Mucosa of rectum (tissue), 2 donors: ENCODE results near the gene BCL2L11.

Experiments
- H3K27ac ChIP-seq, 2 donors: one replicate each; pipeline ENCODE4 v1.7.0; 2013; ENCODE audit warnings: inconsistent platforms in 2 of 2, low read depth in 2 of 2, low read length in 2 of 2
- H3K27me3 ChIP-seq, 2 donors: one replicate each; pipeline ENCODE4 v1.7.0; 2013; ENCODE audit warnings: low read length in 2 of 2; ENCODE audit not compliant: control insufficient read depth in 2 of 2, insufficient read depth in 2 of 2
- H3K36me3 ChIP-seq, 2 donors: one replicate each; pipeline ENCODE4 v1.7.0; 2013; ENCODE audit warnings: low read length in 2 of 2; ENCODE audit not compliant: control insufficient read depth in 2 of 2, insufficient read depth in 2 of 2
- H3K4me1 ChIP-seq, 2 donors: one replicate each; pipeline ENCODE4 v1.7.0; 2013; ENCODE audit warnings: low read length in 2 of 2, mild to moderate bottlenecking in 1 of 2; ENCODE audit not compliant: control insufficient read depth in 2 of 2, insufficient read depth in 2 of 2
- H3K4me3 ChIP-seq, 2 donors: one replicate each; pipeline ENCODE4 v1.7.0; 2013; ENCODE audit warnings: low read length in 2 of 2
- H3K9ac ChIP-seq, 2 donors: one replicate each; pipeline ENCODE4 v1.7.0; 2013; ENCODE audit warnings: low read length in 2 of 2, low read depth in 1 of 2, mild to moderate bottlenecking in 1 of 2
- H3K9me3 ChIP-seq, 2 donors: one replicate each; pipeline ENCODE4 v1.7.0; 2013; ENCODE audit warnings: low read length in 2 of 2; ENCODE audit not compliant: control insufficient read depth in 2 of 2
- donor health status: healthy.
- donor health status: Normal muscosa, but diverticular disease.

The BCL2L11 gene

DNA sequence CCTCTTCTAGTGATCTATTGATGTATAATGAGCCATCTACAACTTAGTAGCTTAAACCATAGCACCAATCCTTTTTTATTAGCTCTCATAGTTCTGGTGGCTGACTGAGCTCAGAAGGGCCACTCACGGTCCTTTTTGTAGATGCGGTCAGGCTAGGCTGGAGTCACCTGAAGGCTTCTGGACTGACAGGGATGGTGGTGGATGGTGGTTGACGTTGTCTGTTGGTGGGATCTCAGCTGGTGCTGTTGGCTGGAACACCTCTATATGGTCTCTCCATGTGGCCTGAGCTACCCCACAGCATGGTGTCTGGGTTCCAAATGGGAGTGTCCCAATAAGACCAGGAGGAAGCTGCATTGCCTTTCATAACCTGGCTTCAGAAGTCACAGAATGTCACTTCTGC lies 68.0 kb downstream of the BCL2L11 start:
- no peak overlapping the region for H3K9ac ChIP-seq
- no peaks in the 10 kb centered on the region for H3K36me3 ChIP-seq

DNA sequence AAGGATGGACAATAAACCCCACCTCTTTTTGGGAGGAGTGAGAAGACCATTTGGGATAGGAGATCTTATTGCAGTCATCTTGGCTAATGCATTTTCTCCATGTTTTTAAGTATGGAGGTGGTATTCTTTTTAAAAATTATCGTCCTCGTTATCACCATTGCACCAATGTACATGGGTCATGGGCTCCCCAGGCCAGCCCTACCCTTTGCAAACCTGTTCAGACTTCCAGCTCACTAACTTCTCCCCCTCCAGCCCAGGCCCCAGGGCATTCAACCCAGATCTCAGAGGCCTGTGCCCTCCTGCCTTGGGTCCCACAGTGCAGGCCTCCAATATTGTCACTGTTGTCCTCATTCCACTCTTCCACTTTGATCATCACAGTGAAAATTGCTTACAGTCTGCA lies 68.4 kb downstream of the BCL2L11 start:
- H3K36me3 ChIP-seq: no peaks in the 10 kb centered on the region
- no peaks in the 10 kb centered on the region for H3K9me3 ChIP-seq
- no peaks in the 10 kb centered on the region for H3K27me3 ChIP-seq
- no peak overlapping the region for H3K9ac ChIP-seq
- H3K4me1 ChIP-seq: peaks cover 11 to 22% of the 10 kb centered on the region in 2 donors
- no peak overlapping the region for H3K4me3 ChIP-seq
- H3K27ac ChIP-seq: no peak overlapping the region

More for the DNA sequence above, 68.0 kb downstream of the BCL2L11 start:
- no peaks in the 10 kb centered on the region for H3K27me3 ChIP-seq
- no peak overlapping the region for H3K27ac ChIP-seq
- no peaks in the 10 kb centered on the region for H3K9me3 ChIP-seq
- H3K4me1 ChIP-seq: peaks cover 15 to 25% of the 10 kb centered on the region in 2 donors
- no peak overlapping the region for H3K4me3 ChIP-seq

DNA sequence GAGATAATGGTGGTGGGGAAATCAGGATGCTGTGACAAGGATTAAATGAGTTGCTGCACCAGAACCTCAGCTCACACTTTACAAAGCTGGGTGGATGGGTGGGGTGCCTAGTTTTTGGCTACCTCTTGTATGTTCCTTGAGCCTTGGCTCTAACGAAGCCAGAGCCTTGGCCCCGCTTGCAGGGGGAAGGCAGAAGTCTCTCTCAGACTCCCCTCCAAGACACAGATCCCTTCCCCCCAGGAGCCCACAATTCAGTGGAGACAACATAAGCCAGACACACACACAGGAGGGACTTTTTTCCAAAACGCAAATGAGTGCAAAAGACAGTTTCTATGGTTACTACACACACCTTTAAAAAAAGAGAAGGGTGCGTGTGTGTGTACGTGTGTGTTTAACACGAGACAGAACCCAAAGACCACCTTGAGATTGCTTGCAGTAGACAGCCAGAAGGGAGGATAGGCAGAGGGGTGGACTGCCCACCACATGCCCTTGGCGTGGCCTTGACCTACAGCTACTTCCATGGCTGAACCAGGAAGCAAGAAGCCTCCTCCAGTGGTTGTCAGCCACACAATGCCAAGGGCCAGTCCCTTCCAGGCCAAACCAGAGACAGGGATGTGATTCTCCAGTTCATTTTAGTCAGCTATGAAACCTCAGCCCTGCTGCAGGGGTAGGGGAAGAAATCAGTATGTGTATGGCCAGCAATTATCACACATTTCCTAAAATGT lies 70.3 kb downstream of the BCL2L11 start:
- Histone ChIP-seq H3K4me3 (no peak overlapping the region), H3K4me1 (peaks cover 1 to 6% of the 10 kb centered on the region in 2 donors), H3K9ac (no peak overlapping the region), H3K27me3 (no peaks in the 10 kb centered on the region), H3K9me3 (no peaks in the 10 kb centered on the region), H3K27ac (no peak overlapping the region), H3K36me3 (no peaks in the 10 kb centered on the region)

DNA sequence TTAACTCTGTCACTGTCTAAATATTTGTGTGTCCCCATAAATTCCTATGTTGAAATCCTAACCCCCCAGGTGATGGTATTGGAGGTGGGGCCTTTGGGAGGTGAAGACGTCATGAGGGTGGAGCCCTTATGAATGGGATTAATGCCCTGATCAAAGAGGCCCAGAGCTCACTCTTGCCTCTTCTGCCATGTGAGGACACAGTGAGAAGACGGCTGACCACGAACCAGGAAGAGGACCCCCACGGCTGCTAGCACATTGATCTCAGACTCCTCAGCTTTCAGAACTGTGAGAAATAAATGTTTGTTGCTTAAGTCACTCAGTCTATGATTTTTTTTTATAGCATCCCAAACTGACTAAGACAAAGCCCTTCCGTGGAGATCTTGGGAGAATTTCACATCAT lies 71.2 kb downstream of the BCL2L11 start:
- H3K9me3 ChIP-seq: no peaks in the 10 kb centered on the region
- no peak overlapping the region for H3K4me3 ChIP-seq
- H3K27ac ChIP-seq: no peak overlapping the region
- no peaks in the 10 kb centered on the region for H3K36me3 ChIP-seq
- H3K9ac ChIP-seq: no peak overlapping the region
- no peaks in the 10 kb centered on the region for H3K27me3 ChIP-seq
- no peaks in the 10 kb centered on the region for H3K4me1 ChIP-seq

DNA sequence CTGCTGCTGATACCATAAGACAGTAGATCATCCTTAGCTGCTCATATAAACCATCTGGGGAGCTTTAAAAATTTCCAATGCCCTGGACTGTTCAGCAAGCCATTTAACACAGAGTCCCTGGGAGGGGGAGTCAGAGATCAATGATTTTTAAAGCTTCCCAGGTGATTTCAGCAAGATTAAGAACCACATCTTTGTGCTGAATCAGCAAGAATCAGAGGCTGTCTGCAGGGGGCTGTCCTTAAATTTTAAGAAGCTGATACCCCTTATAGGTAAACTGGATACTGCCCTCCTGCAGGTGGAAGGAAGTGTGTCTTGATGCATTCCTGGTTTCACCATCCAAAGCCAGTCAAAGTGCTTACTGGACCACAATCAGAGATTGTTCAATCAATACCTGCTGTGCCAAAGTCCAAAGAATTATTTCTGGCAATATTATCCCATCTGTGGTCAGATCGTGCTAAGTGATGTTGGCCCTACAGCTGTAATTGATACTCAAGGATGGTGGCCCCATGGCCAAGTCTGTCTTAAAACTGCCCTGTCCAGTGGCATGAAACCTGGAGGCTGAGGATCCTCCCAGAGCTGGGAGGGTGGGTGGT lies 72.2 kb downstream of the BCL2L11 start:
- Histone ChIP-seq H3K4me3 (no peak overlapping the region), H3K27me3 (no peaks in the 10 kb centered on the region), H3K9me3 (no peaks in the 10 kb centered on the region), H3K4me1 (no peaks in the 10 kb centered on the region), H3K36me3 (no peaks in the 10 kb centered on the region), H3K27ac (no peak overlapping the region), H3K9ac (no peak overlapping the region)

DNA sequence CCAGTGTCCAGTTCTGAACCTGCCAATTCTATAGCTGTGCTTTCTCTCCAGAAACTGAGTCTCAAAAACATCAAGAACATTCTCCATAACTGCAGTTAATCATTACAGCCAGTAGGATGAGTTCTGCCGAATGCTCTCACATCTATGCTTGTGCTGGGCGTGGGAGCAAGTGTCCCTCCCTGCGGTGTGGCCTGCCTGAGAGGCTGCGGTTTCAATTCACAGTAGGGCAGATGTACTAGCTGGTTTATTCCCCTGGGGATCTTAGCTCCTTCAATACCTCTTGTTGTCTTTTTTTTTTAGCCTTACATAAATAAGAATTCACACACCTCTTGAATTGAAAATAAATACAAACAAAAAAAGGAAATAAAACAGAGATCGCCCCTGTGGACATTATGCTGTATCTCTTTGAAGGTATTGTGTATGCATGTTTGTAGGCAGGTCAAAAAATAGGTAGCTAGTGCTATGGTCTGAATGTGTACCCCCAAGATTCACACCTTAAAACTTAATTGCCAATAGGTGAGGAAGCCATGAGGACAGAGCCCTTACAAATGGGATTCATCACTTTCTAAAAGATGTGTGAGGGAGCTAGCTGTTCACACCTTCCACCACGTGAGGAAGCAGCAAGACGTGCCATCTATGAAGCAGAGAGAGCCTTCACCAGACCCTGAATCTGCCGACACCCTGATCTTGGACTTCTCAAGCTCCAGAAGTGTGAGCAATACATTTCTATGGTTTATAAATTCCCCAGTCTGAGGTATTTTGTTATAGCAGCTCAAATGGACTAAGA lies 74.3 kb downstream of the BCL2L11 start:
- H3K4me1 ChIP-seq: no peaks in the 10 kb centered on the region
- H3K36me3 ChIP-seq: no peaks in the 10 kb centered on the region
- H3K9me3 ChIP-seq: no peaks in the 10 kb centered on the region
- H3K27ac ChIP-seq: no peak overlapping the region
- no peak overlapping the region for H3K9ac ChIP-seq
- no peak overlapping the region for H3K4me3 ChIP-seq
- no peaks in the 10 kb centered on the region for H3K27me3 ChIP-seq

DNA sequence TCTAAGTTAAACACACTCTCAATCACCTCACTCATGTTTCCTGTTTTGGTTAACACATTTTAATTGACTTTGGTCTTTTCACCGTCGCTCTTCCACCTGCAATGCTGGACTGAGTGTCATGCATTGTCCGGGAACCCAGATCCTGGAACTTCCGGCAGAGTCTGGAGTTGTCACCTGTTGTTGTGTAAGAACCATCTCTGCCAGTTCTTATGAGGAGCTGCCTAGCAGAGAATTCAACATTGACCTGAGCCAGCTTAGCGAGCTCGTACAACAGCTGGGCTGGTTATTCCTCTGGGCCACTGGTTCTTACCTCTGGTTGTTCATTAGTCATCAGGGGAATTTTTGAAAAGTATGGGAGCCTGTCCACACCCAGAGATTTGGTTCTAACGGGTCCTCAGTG lies 75.7 kb downstream of the BCL2L11 start:
- Histone ChIP-seq H3K9me3 (no peaks in the 10 kb centered on the region), H3K27ac (no peak overlapping the region)

DNA sequence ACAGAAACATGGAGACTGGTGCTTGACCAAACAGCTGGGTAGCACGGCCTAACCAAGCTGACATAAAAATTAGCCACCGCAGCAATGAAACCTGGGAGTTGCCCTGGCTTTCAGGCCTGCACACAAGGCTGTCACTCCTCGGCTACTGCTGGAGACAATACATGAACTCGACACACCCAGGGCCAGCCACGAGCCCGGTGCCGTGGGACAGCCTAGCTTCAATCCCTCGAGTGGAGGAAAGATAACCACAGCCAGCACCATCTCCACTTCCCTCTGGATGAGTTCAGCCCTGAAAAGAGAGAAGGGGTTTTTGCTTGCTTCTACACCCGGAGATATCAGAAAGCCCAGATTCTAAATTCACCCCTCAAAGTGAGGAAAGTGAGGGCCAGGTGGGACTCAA lies 78.0 kb downstream of the BCL2L11 start:
- Histone ChIP-seq H3K27me3 (no peaks in the 10 kb centered on the region), H3K4me1 (no peaks in the 10 kb centered on the region), H3K4me3 (no peak overlapping the region), H3K36me3 (no peaks in the 10 kb centered on the region), H3K9ac (no peak overlapping the region), H3K9me3 (no peaks in the 10 kb centered on the region), H3K27ac (no peak overlapping the region)

More for the DNA sequence above, 75.7 kb downstream of the BCL2L11 start:
- no peaks in the 10 kb centered on the region for H3K36me3 ChIP-seq
- no peaks in the 10 kb centered on the region for H3K4me1 ChIP-seq
- no peak overlapping the region for H3K9ac ChIP-seq
- H3K27me3 ChIP-seq: no peaks in the 10 kb centered on the region
- no peak overlapping the region for H3K4me3 ChIP-seq

DNA sequence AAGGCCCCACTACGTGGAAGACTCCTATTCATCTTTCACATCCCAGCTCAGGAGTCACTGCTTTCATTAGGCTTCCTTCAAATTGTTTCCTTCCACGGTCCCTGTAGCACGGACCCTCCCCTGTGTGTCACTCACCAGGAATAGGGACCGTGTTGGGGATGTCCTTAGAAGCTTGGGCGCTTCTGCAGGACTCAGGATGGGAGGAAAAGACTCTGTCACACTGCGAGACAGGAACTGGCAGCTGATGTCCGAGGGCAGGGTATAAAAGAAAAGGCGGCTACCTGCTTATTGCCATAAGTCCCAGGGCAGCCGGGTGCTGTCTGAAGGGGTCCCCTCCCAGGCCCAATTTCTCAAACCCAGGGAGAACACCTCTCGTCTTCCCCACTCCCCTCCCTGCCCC lies 79.1 kb downstream of the BCL2L11 start:
- no peak overlapping the region for H3K4me3 ChIP-seq
- H3K9ac ChIP-seq: no peak overlapping the region
- no peaks in the 10 kb centered on the region for H3K27me3 ChIP-seq
- no peaks in the 10 kb centered on the region for H3K36me3 ChIP-seq
- H3K9me3 ChIP-seq: no peaks in the 10 kb centered on the region
- H3K4me1 ChIP-seq: no peaks in the 10 kb centered on the region
- H3K27ac ChIP-seq: no peak overlapping the region

DNA sequence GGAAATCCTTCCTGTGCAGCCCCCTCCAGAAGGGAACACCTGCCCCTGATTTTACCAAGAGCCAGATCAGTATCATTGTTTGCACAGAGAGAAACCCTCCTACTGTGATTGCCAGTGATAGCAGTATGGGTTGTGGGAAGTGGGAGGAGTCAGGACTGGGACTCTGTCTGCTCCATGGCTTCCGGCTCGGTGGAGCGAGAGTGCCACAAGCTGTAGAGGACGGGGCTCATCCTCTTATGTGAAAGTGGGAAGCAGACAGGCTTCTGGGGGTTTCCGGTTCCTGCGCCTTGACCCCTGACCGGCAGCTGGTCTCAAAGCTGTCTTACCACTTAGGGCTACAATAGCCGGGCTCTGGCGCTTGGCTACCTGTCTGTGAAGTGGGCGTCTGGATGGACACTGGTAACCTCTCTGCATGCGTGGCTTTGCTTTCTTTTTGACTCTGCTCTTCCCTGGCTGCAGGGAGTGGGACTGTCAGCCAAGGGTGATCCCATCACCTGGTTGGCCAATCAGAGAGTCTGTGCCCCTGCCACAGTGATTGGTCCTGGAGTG lies 79.7 kb downstream of the BCL2L11 start:
- H3K27me3 ChIP-seq: no peaks in the 10 kb centered on the region
- H3K4me3 ChIP-seq: no peak overlapping the region
- H3K27ac ChIP-seq: no peak overlapping the region
- no peaks in the 10 kb centered on the region for H3K4me1 ChIP-seq
- H3K9ac ChIP-seq: no peak overlapping the region
- H3K36me3 ChIP-seq: no peaks in the 10 kb centered on the region
- H3K9me3 ChIP-seq: no peaks in the 10 kb centered on the region
